Naive B cell (primary cell): ENCODE measurements around the gene SMNDC1. TPM values are rescaled to one million over a fixed set of nuclear protein-coding genes. Genes with fewer than 3 reads are reported as not detected.
A peak's percentile ranks its signal among the peaks of the same experiment; 100 is the strongest.
"Not testable (repeated sequence)": the region's sequence is repeated elsewhere in the genome, so short reads cannot be mapped to it uniquely, and the experiment has no call there.

Source experiments
- ATAC-seq, 2 donors: fragments of 150-1000 bp; cut with Tn5 transposase; 2 replicates each; pipeline ENCODE4 v1.10.0; 2021; ENCODE audit warnings: low read depth in 2 of 2, mild to moderate bottlenecking in 2 of 2, moderate library complexity in 2 of 2
- DNase-seq: peaks from one replicate; pipeline ENCODE4 v3.0.0; 2022
- H3K27ac Mint-ChIP-seq, 6 donors: one replicate each; pipeline ENCODE4 v1.8.0; 2020 to 2022; ENCODE audit warnings: mild to moderate bottlenecking in 6 of 6, mixed read lengths in 6 of 6, moderate library complexity in 5 of 6, inconsistent platforms in 2 of 6
- H3K27me3 Mint-ChIP-seq, 3 donors: one replicate each; pipeline ENCODE4 v1.8.0; 2021 to 2022; ENCODE audit warnings: mixed read lengths in 3 of 3, mild to moderate bottlenecking in 1 of 3
- H3K36me3 Mint-ChIP-seq, 2 donors: one replicate each; pipeline ENCODE4 v1.8.0; 2020 to 2022; ENCODE audit warnings: mixed read lengths in 2 of 2, inconsistent platforms in 1 of 2, mild to moderate bottlenecking in 1 of 2
- H3K4me1 Mint-ChIP-seq, 3 donors: one replicate each; pipeline ENCODE4 v1.8.0; 2020 to 2022; ENCODE audit warnings: mixed read lengths in 3 of 3, inconsistent platforms in 1 of 3, mild to moderate bottlenecking in 1 of 3, moderate library complexity in 1 of 3
- H3K4me3 Mint-ChIP-seq, 8 donors: one replicate each; pipeline ENCODE4 v1.8.0; 2020 to 2022; ENCODE audit warnings: mild to moderate bottlenecking in 8 of 8, mixed read lengths in 8 of 8, moderate library complexity in 8 of 8, inconsistent platforms in 2 of 8
- H3K9me3 Mint-ChIP-seq, 7 donors: one replicate each; pipeline ENCODE4 v1.8.0; 2020 to 2022; ENCODE audit warnings: mixed read lengths in 7 of 7, mild to moderate bottlenecking in 5 of 7, inconsistent platforms in 2 of 7, moderate library complexity in 1 of 7
- polyA plus RNA-seq, 6 donors: library from polyadenylated mRNA; unstranded; fragments of 300-500 nt; fragmentation: Illumina TruSeq; gene quantifications; one replicate each; pipeline ENCODE4 v1.2.3, GENCODE V29; 2021; ENCODE audit warnings: low read depth in 6 of 6

Gene SMNDC1
- polyA plus RNA-seq, 6 donors from 2014 or later = 11.9 to 20.8 (median 15.9) TPM

- Mint-ChIP-seq H3K4me1 (peaks cover 7 to 15% (median 13%) of the 10 kb centered on the region in 3 donors), H3K27me3 (peaks cover 17 to 46% (median 37%) of the 10 kb centered on the region in 3 donors), H3K27ac (peak overlapping the region in 1 of 6 donors; percentile 40), H3K4me3 (no peak overlapping the region), H3K9me3 (no peaks in the 10 kb centered on the region), H3K36me3 (no peaks in the 10 kb centered on the region)
- ATAC-seq = no peak
- DNase-seq = no peak
Measured at GRCh38 chr10:110340122-110340521, 35.4 kb upstream of the SMNDC1 start.

DNA sequence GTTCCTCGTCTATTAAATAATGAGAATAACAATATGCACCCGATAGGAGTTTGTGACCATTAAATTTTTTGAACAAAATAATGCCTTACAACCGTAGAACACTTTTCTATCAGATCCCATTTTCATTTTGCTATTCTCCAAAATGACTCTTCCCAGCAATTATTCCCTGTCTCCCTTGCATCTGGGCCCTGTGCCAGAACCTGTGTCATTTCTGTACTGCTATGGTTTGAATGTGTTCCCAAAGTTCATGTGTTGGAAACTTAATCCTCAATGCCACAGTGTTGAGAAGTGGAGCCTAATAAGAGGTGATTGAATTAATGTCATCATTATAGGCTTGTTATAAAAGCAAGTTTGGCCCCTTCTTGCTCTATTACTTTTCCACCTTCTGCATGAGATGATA lies 33.2 kb upstream of the SMNDC1 start:
- Mint-ChIP-seq H3K36me3 (no peaks in the 10 kb centered on the region), H3K9me3 (peaks cover 0 to 1% (median 0%) of the 10 kb centered on the region in 7 donors), H3K27ac (no peak overlapping the region), H3K27me3 (peaks cover 8 to 29% (median 23%) of the 10 kb centered on the region in 3 donors), H3K4me3 (no peak overlapping the region), H3K4me1 (peaks cover 7 to 16% (median 15%) of the 10 kb centered on the region in 3 donors)
- ATAC-seq = no peak
- DNase-seq = no peak

GRCh38 chr10:110337401-110337800 lies 32.7 kb upstream of the SMNDC1 start:
- H3K9me3 Mint-ChIP-seq = peaks cover 0 to 7% (median 2%) of the 10 kb centered on the region in 7 donors
- no peak for DNase-seq
- H3K4me1 Mint-ChIP-seq = peaks cover 7 to 15% (median 11%) of the 10 kb centered on the region in 3 donors
- H3K27ac Mint-ChIP-seq = no peak overlapping the region
- ATAC-seq = no peak
- H3K4me3 Mint-ChIP-seq = no peak overlapping the region
- H3K27me3 Mint-ChIP-seq = peaks cover 8 to 24% (median 18%) of the 10 kb centered on the region in 3 donors
- no peaks in the 10 kb centered on the region for H3K36me3 Mint-ChIP-seq

- DNase-seq = no peak
- H3K36me3 Mint-ChIP-seq = no peaks in the 10 kb centered on the region
- no peak for ATAC-seq
- H3K4me3 Mint-ChIP-seq = no peak overlapping the region
- H3K9me3 Mint-ChIP-seq = peaks cover 0 to 11% (median 5%) of the 10 kb centered on the region in 7 donors
- H3K4me1 Mint-ChIP-seq = peaks cover 7 to 15% (median 10%) of the 10 kb centered on the region in 3 donors
- peaks cover 8 to 23% (median 17%) of the 10 kb centered on the region in 3 donors for H3K27me3 Mint-ChIP-seq
- H3K27ac Mint-ChIP-seq = no peak overlapping the region
Measured at GRCh38 chr10:110336111-110336721, 31.5 kb upstream of the SMNDC1 start.

- Mint-ChIP-seq H3K9me3 (peaks cover 0 to 17% (median 12%) of the 10 kb centered on the region in 7 donors), H3K27me3 (peaks cover 6 to 22% (median 17%) of the 10 kb centered on the region in 3 donors), H3K4me1 (peaks cover 7 to 15% (median 10%) of the 10 kb centered on the region in 3 donors), H3K4me3 (no peak overlapping the region), H3K27ac (no peak overlapping the region), H3K36me3 (peaks cover 5 to 7% of the 10 kb centered on the region in 2 donors)
- DNase-seq (no peak), ATAC-seq (peak; percentile 71 to 75)
Measured at GRCh38 chr10:110335314-110336064, 30.8 kb upstream of the SMNDC1 start.

DNA sequence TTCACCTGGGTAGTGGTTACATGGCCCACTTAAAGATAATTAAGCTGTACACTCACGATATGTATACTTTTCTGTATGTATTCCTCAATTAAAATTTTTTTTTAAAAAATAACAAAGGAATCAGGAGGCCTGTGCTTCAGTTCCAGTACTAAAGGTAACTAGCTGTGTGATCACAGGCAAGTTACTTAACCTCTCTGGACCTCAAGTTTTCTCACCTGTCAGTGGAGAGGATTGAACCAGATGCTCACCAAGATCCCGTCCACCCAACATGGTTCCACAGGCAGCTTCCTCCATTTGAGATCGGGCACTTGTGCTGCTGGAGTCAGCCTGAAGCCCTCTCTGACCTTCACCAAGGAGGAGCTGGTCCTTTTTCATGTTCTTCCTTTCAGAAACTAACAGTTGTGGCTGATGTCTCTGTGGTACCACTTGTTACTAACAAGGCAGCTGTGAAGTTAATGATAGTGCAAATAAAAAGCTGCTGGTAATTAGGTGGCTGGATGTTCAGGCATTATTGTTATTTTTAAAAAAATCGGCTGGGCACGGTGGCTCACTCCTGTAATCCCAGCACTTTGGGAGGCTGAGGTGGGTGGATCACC lies 29.4 kb upstream of the SMNDC1 start:
- peak overlapping the region in 1 of 6 donors; percentile 86 for H3K27ac Mint-ChIP-seq
- H3K27me3 Mint-ChIP-seq = peaks cover 0 to 15% (median 11%) of the 10 kb centered on the region in 3 donors
- H3K4me1 Mint-ChIP-seq = peaks cover 7 to 15% (median 10%) of the 10 kb centered on the region in 3 donors
- H3K4me3 Mint-ChIP-seq = no peak overlapping the region
- no peak for ATAC-seq
- peaks cover 6 to 30% (median 21%) of the 10 kb centered on the region in 7 donors for H3K9me3 Mint-ChIP-seq
- DNase-seq = no peak
- peaks cover 7 to 19% of the 10 kb centered on the region in 2 donors for H3K36me3 Mint-ChIP-seq

DNA sequence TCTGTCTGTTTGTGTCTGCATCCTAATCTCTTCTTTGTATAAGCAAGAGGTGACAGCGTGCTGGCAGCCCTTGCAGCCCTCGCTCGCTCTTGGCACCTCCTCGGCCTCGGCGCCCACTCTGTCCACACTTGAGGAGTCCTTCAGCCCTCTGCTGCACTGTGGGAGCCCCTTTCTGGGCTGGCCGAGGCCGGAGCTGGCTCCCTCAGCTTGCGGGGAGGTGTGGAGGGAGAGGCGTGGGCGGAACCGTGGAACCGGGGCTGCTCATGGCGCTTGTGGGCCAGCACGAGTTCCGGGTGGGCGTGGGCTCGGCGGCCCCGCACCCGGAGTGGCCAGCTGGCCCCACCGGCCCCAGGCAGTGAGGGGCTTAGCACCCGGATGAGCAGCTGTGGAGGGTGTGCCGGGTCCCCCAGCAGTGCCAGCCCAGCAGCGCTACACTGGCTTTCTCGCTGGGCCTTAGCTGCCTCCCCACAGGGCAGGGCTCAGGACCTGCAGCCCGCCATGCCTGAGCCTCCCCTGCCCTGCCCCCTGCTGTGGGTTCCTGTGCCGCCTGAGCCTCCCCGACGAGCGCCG lies 26.6 kb upstream of the SMNDC1 start:
- not testable (repeated sequence) for ATAC-seq, H3K27ac Mint-ChIP-seq, DNase-seq, H3K4me3 Mint-ChIP-seq
- H3K27me3 Mint-ChIP-seq = peaks cover 0 to 10% (median 0%) of the 10 kb centered on the region in 3 donors
- H3K4me1 Mint-ChIP-seq = peaks cover 12 to 19% (median 15%) of the 10 kb centered on the region in 3 donors
- peaks cover 7 to 19% of the 10 kb centered on the region in 2 donors for H3K36me3 Mint-ChIP-seq
- H3K9me3 Mint-ChIP-seq = peaks cover 6 to 30% (median 23%) of the 10 kb centered on the region in 7 donors

DNA sequence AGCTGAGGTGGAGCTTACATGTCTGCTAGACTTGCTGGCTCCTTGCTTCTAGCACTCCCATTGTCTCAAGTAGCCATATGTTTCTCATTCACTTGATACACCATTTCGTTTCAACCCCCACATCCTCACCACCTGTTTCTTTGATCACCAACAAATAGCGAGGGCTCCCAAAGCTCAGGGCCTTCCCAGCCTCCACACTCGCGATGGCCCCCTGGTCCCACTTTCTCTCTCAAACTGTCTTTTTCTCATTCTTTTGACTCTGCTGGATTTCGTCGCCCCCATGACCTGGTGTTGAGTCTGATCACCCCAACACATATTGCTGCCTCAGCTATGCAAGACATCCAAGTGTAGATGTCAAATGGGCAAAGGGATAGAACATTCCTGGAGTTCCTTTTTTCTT lies 26.0 kb upstream of the SMNDC1 start:
- peaks cover 0 to 14% (median 0%) of the 10 kb centered on the region in 3 donors for H3K27me3 Mint-ChIP-seq
- H3K27ac Mint-ChIP-seq = peak overlapping the region in 1 of 6 donors; percentile 85
- DNase-seq = no peak
- peaks cover 7 to 19% of the 10 kb centered on the region in 2 donors for H3K36me3 Mint-ChIP-seq
- ATAC-seq = no peak
- H3K4me1 Mint-ChIP-seq = peaks cover 15 to 20% (median 17%) of the 10 kb centered on the region in 3 donors
- H3K4me3 Mint-ChIP-seq = no peak overlapping the region
- peaks cover 6 to 30% (median 23%) of the 10 kb centered on the region in 7 donors for H3K9me3 Mint-ChIP-seq

- peaks cover 7 to 25% of the 10 kb centered on the region in 2 donors for H3K36me3 Mint-ChIP-seq
- ATAC-seq (no peak), DNase-seq (no peak)
- H3K27me3 Mint-ChIP-seq = peaks cover 0 to 15% (median 2%) of the 10 kb centered on the region in 3 donors
- H3K27ac Mint-ChIP-seq = peak overlapping the region in 3 of 6 donors; percentile 26 to 91 (median 73)
- no peak overlapping the region for H3K4me3 Mint-ChIP-seq
- H3K4me1 Mint-ChIP-seq = peaks cover 19 to 41% (median 31%) of the 10 kb centered on the region in 3 donors
- H3K9me3 Mint-ChIP-seq = peaks cover 6 to 27% (median 22%) of the 10 kb centered on the region in 7 donors
Measured at GRCh38 chr10:110327262-110327914, 22.7 kb upstream of the SMNDC1 start.

DNA sequence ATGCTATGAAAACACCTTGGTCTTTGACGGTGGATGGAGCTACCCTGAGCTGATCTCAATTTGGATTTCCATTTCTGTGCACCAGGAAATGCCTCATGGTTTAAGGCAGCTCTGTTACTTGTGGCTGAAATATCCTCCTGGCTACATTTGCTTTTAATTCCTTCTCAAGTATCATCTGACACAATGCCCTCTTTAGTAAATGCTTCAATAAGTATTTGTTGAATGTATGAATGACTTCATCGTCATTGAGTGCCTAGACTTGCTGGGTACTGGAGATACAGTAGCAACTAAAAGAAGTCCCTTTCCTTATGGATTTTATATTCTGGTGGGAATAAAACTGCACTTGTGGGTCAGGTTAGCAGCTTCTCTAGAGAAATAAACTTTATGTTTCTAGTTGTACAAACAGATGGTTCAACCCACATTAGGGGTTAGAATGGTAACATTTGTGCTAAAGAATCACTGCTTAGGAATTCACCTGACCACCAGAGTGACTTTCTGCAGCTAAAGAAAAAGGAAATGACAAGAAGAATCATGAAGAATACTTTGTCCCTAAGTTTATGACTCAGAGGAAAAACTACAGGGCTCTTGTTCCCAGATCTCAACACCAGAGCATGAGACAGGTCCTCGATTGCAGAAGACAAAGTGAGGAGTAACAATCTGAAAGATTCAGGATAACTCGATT lies 21.8 kb upstream of the SMNDC1 start:
- no peak overlapping the region for H3K4me3 Mint-ChIP-seq
- peaks cover 19 to 41% (median 31%) of the 10 kb centered on the region in 3 donors for H3K4me1 Mint-ChIP-seq
- peak overlapping the region in 5 of 6 donors; percentile 22 to 91 (median 57) for H3K27ac Mint-ChIP-seq
- DNase-seq (no peak), ATAC-seq (no peak)
- peaks cover 8 to 29% (median 18%) of the 10 kb centered on the region in 7 donors for H3K9me3 Mint-ChIP-seq
- peaks cover 7 to 31% of the 10 kb centered on the region in 2 donors for H3K36me3 Mint-ChIP-seq
- H3K27me3 Mint-ChIP-seq = peaks cover 0 to 18% (median 7%) of the 10 kb centered on the region in 3 donors

DNA sequence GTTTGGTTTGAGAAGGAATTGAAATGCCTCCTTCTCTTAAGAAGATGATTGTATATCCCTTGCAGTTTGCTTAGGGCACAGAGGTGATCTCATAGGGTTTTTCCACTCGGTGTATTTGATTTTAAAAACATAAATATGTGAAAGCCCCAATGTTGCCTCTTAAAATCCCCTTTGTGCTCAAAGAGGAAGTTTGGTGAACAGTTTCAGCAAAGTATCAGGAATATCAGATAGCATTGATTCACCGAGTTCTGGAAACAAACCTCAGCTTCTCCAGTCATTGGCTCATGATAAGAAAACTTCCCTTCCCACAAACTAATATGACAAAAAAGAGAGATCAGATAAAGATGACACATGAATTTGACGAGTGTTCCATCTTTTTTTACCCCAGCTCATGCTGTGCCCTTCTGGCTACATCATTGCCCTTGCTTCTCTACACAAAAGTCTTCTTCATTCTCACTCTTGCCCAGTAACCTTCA lies 20.1 kb upstream of the SMNDC1 start:
- H3K9me3 Mint-ChIP-seq = peaks cover 3 to 26% (median 11%) of the 10 kb centered on the region in 7 donors
- peaks cover 0 to 19% (median 8%) of the 10 kb centered on the region in 3 donors for H3K27me3 Mint-ChIP-seq
- DNase-seq = no peak
- ATAC-seq = peak; percentile 91
- peak overlapping the region; percentile 24 to 99 (median 88) for H3K27ac Mint-ChIP-seq
- peaks cover 0 to 27% of the 10 kb centered on the region in 2 donors for H3K36me3 Mint-ChIP-seq
- peaks cover 19 to 41% (median 31%) of the 10 kb centered on the region in 3 donors for H3K4me1 Mint-ChIP-seq
- H3K4me3 Mint-ChIP-seq = peak overlapping the region in 5 of 8 donors; percentile 1 to 68 (median 21)
